NCI-H1930 (cell line): ENCODE results near the gene PTPRD.
A peak's percentile ranks its signal among the peaks of the same experiment; 100 is the strongest.

Source experiments
- DNase-seq, 2 experiments: peaks; one replicate each; lab custom pipeline; 2025; lab: John Stamatoyannopoulos, UW

Gene PTPRD

GRCh38 chr9:10172476-10172875, 440.3 kb downstream of the PTPRD start:
- no peak for DNase-seq

- DNase-seq = peak; percentile 88 to 90
Measured at GRCh38 chr9:10168241-10168640, 444.6 kb downstream of the PTPRD start.

GRCh38 chr9:10148796-10149195, 464.0 kb downstream of the PTPRD start:
- no peak for DNase-seq

- no peak for DNase-seq
Measured at GRCh38 chr9:10146517-10147331, 466.1 kb downstream of the PTPRD start.

- no peak for DNase-seq
Measured at GRCh38 chr9:10144355-10144754, 468.4 kb downstream of the PTPRD start.

- DNase-seq = no peak
Measured at GRCh38 chr9:10135553-10135952, 477.2 kb downstream of the PTPRD start.

GRCh38 chr9:10134266-10134665, 478.5 kb downstream of the PTPRD start:
- DNase-seq = no peak

GRCh38 chr9:10130061-10130675, 482.6 kb downstream of the PTPRD start:
- no peak for DNase-seq

- no peak for DNase-seq
Measured at GRCh38 chr9:10127867-10128266, 484.9 kb downstream of the PTPRD start.

GRCh38 chr9:10112798-10113197, 500.0 kb downstream of the PTPRD start:
- DNase-seq = no peak

- DNase-seq = no peak
Measured at GRCh38 chr9:10112070-10112469, 500.7 kb downstream of the PTPRD start.

GRCh38 chr9:10108815-10109214, 504.0 kb downstream of the PTPRD start:
- DNase-seq = no peak

- no peak for DNase-seq
Measured at GRCh38 chr9:10104774-10105173, 508.0 kb downstream of the PTPRD start.

GRCh38 chr9:10095208-10095607, 517.6 kb downstream of the PTPRD start:
- no peak for DNase-seq

GRCh38 chr9:10094563-10094962, 518.2 kb downstream of the PTPRD start:
- no peak for DNase-seq

GRCh38 chr9:10080012-10080411, 532.8 kb downstream of the PTPRD start:
- DNase-seq = no peak

GRCh38 chr9:10079284-10079964, 533.4 kb downstream of the PTPRD start:
- no peak for DNase-seq

GRCh38 chr9:10071579-10071978, 541.2 kb downstream of the PTPRD start:
- DNase-seq = no peak

- DNase-seq = no peak
Measured at GRCh38 chr9:10062629-10063395, 550.0 kb downstream of the PTPRD start.

- no peak for DNase-seq
Measured at GRCh38 chr9:10059044-10059443, 553.8 kb downstream of the PTPRD start.

- no peak for DNase-seq
Measured at GRCh38 chr9:10055886-10056395, 556.9 kb downstream of the PTPRD start.

- DNase-seq = no peak
Measured at GRCh38 chr9:10054456-10054855, 558.3 kb downstream of the PTPRD start.
